Measurements from ENCODE around the gene C4orf33.

- no peak for TF ChIP-seq CTCF (IDR thresholded peaks at IDR 0.05)
- no peak for TF ChIP-seq POLR2A (IDR thresholded peaks at IDR 0.05)
- no peak for TF ChIP-seq EP300 (IDR thresholded peaks at IDR 0.05)
- TF ChIP-seq POLR2AphosphoS5 (IDR thresholded peaks at IDR 0.05) = no peak
Measured at GRCh38 chr4:129144755-129145206, 48.8 kb downstream of the C4orf33 start.
